ENCODE data around the gene P3R3URF. TPM values are rescaled to one million over a fixed set of nuclear protein-coding genes. Genes with fewer than 3 reads are reported as not detected.

P3R3URF gene
- total RNA-seq, 2 experiments from 2014 or later = not detected

GRCh38 chr1:46205791-46206190 is 29.5 kb upstream of the P3R3URF start:
- Mint-ChIP-seq H3K4me3 (no peak overlapping the region), H3K27me3 (peaks cover 3% of the 10 kb centered on the region), H3K4me1 (peaks cover 9% of the 10 kb centered on the region), H3K36me3 (ENCODE audit: low read depth) (no peaks in the 10 kb centered on the region), H3K9me3 (no peaks in the 10 kb centered on the region), H3K27ac (no peak overlapping the region)
- CTCF ChIA-PET = interaction anchor here (1.1 kb wide), 1 partner anchor 18 kb away, joined by 3 read pairs; no protein-coding TSS in a partner anchor
- POLR2A ChIA-PET = no interaction called here
- DNase-seq = no peak

- Mint-ChIP-seq H3K27ac (no peak overlapping the region), H3K4me3 (no peak overlapping the region), H3K36me3 (ENCODE audit: low read depth) (no peaks in the 10 kb centered on the region), H3K9me3 (no peaks in the 10 kb centered on the region), H3K4me1 (peaks cover 11% of the 10 kb centered on the region), H3K27me3 (peaks cover 3% of the 10 kb centered on the region)
- DNase-seq = no peak
- POLR2A ChIA-PET = no interaction called here
- CTCF ChIA-PET = no interaction called here
Observed at GRCh38 chr1:46205141-46205540, 28.9 kb upstream of the P3R3URF start.

GRCh38 chr1:46204406-46204742 is 28.1 kb upstream of the P3R3URF start:
- Mint-ChIP-seq H3K4me3 (no peak overlapping the region), H3K36me3 (ENCODE audit: low read depth) (no peaks in the 10 kb centered on the region), H3K27ac (no peak overlapping the region), H3K4me1 (peaks cover 14% of the 10 kb centered on the region), H3K9me3 (no peaks in the 10 kb centered on the region), H3K27me3 (no peaks in the 10 kb centered on the region)
- CTCF ChIA-PET = no interaction called here
- no peak for DNase-seq
- POLR2A ChIA-PET = no interaction called here

GRCh38 chr1:46203738-46204405 is 27.6 kb upstream of the P3R3URF start:
- Mint-ChIP-seq H3K27ac (no peak overlapping the region), H3K4me1 (peaks cover 18% of the 10 kb centered on the region), H3K9me3 (no peaks in the 10 kb centered on the region), H3K27me3 (no peaks in the 10 kb centered on the region), H3K36me3 (ENCODE audit: low read depth) (no peaks in the 10 kb centered on the region), H3K4me3 (no peak overlapping the region)
- CTCF ChIA-PET = interaction anchor here (1.9 kb wide), 1 partner anchor 18 kb away, joined by 4 read pairs; no protein-coding TSS in a partner anchor
- no peak for DNase-seq
- POLR2A ChIA-PET = interaction anchor here (0.6 kb wide), 1 partner anchor 212 kb away, joined by 3 read pairs; no protein-coding TSS in a partner anchor

- Mint-ChIP-seq H3K27ac (peak overlapping the region; percentile 75), H3K4me1 (peaks cover 32% of the 10 kb centered on the region), H3K4me3 (peak overlapping the region; percentile 80), H3K27me3 (no peaks in the 10 kb centered on the region), H3K9me3 (no peaks in the 10 kb centered on the region), H3K36me3 (ENCODE audit: low read depth) (peaks cover 2% of the 10 kb centered on the region)
- no peak for DNase-seq
- CTCF ChIA-PET = interaction anchor here (0.6 to 1.1 kb wide), 4 partner anchors 16 to 138 kb away, joined by 3 to 5 read pairs (median 4); no protein-coding TSS in a partner anchor
- POLR2A ChIA-PET = no interaction called here
Observed at GRCh38 chr1:46199233-46199749, 23.0 kb upstream of the P3R3URF start.

GRCh38 chr1:46197964-46198811 is 21.9 kb upstream of the P3R3URF start, which contains the start of gene POMGNT1:
Gene POMGNT1 (minus strand): TSS chr1:46198434. CDS start chr1:46197821, 613 bp downstream.
- no peaks in the 10 kb centered on the region for H3K27me3 Mint-ChIP-seq
- peak; percentile 72 for DNase-seq
- peaks cover 2% of the 10 kb centered on the region for H3K36me3 Mint-ChIP-seq (ENCODE audit: low read depth)
- CTCF ChIA-PET = interaction anchor here (0.7 kb wide), 1 partner anchor 213 kb away, joined by 3 read pairs; no protein-coding TSS in a partner anchor
- H3K4me1 Mint-ChIP-seq = peaks cover 30% of the 10 kb centered on the region
- peak within 1 kb of the TSS; percentile 80 for H3K4me3 Mint-ChIP-seq
- H3K9me3 Mint-ChIP-seq = no peaks in the 10 kb centered on the region
- peak within 1 kb of the TSS; percentile 83 for H3K27ac Mint-ChIP-seq
- POLR2A ChIA-PET = interaction anchor here (0.6 kb wide), 1 partner anchor 89 kb away, joined by 9 read pairs; no protein-coding TSS in a partner anchor

- H3K36me3 Mint-ChIP-seq (ENCODE audit: low read depth) = peaks cover 6% of the 10 kb centered on the region
- no peaks in the 10 kb centered on the region for H3K9me3 Mint-ChIP-seq
- no peaks in the 10 kb centered on the region for H3K27me3 Mint-ChIP-seq
- peaks cover 25% of the 10 kb centered on the region for H3K4me1 Mint-ChIP-seq
- peak overlapping the region; percentile 80 for H3K4me3 Mint-ChIP-seq
- H3K27ac Mint-ChIP-seq = peak overlapping the region; percentile 57
- POLR2A ChIA-PET = no interaction called here
- CTCF ChIA-PET = no interaction called here
- DNase-seq = no peak
Observed at GRCh38 chr1:46197560-46197963, 21.3 kb upstream of the P3R3URF start.

GRCh38 chr1:46196609-46197008 is 20.3 kb upstream of the P3R3URF start:
- POLR2A ChIA-PET = no interaction called here
- Mint-ChIP-seq H3K36me3 (ENCODE audit: low read depth) (peaks cover 6% of the 10 kb centered on the region), H3K4me3 (peak overlapping the region; percentile 80)

GRCh38 chr1:46194641-46195193 is 18.4 kb upstream of the P3R3URF start:
- DNase-seq = no peak
- H3K4me1 Mint-ChIP-seq = peaks cover 21% of the 10 kb centered on the region
- H3K36me3 Mint-ChIP-seq (ENCODE audit: low read depth) = peaks cover 6% of the 10 kb centered on the region
- H3K27ac Mint-ChIP-seq = no peak overlapping the region
- ChIA-PET CTCF (interaction anchor here (0.6 to 1.3 kb wide), 2 partner anchors 13 to 104 kb away, joined by 3 to 4 read pairs; no protein-coding TSS in a partner anchor), POLR2A (no interaction called here)
- no peaks in the 10 kb centered on the region for H3K9me3 Mint-ChIP-seq
- H3K4me3 Mint-ChIP-seq = no peak overlapping the region
- no peaks in the 10 kb centered on the region for H3K27me3 Mint-ChIP-seq

More at GRCh38 chr1:46196609-46197008, 20.3 kb upstream of the P3R3URF start:
- DNase-seq = no peak
- H3K4me1 Mint-ChIP-seq = peaks cover 23% of the 10 kb centered on the region
- no peaks in the 10 kb centered on the region for H3K9me3 Mint-ChIP-seq
- no peak overlapping the region for H3K27ac Mint-ChIP-seq
- H3K27me3 Mint-ChIP-seq = no peaks in the 10 kb centered on the region
- CTCF ChIA-PET = no interaction called here

- DNase-seq = no peak
- H3K27me3 Mint-ChIP-seq = no peaks in the 10 kb centered on the region
- H3K9me3 Mint-ChIP-seq = no peaks in the 10 kb centered on the region
- H3K36me3 Mint-ChIP-seq (ENCODE audit: low read depth) = peaks cover 6% of the 10 kb centered on the region
- no peak overlapping the region for H3K27ac Mint-ChIP-seq
- H3K4me3 Mint-ChIP-seq = no peak overlapping the region
- peaks cover 15% of the 10 kb centered on the region for H3K4me1 Mint-ChIP-seq
- ChIA-PET CTCF (interaction anchor here (0.6 to 0.9 kb wide), 3 partner anchors 51 to 125 kb away, joined by 3 to 4 read pairs (median 3); no protein-coding TSS in a partner anchor), POLR2A (no interaction called here)
Observed at GRCh38 chr1:46193984-46194570, 17.8 kb upstream of the P3R3URF start.

- H3K4me3 Mint-ChIP-seq = no peak overlapping the region
- peaks cover 11% of the 10 kb centered on the region for H3K4me1 Mint-ChIP-seq
- ChIA-PET POLR2A (no interaction called here), CTCF (interaction anchor here (0.6 to 0.9 kb wide), 2 partner anchors 51 to 126 kb away, joined by 3 read pairs; no protein-coding TSS in a partner anchor)
- H3K9me3 Mint-ChIP-seq = no peaks in the 10 kb centered on the region
- peaks cover 6% of the 10 kb centered on the region for H3K36me3 Mint-ChIP-seq (ENCODE audit: low read depth)
- no peak overlapping the region for H3K27ac Mint-ChIP-seq
- DNase-seq = no peak
- H3K27me3 Mint-ChIP-seq = no peaks in the 10 kb centered on the region
Observed at GRCh38 chr1:46193285-46193684, 17.0 kb upstream of the P3R3URF start.

GRCh38 chr1:46192171-46192570 is 15.9 kb upstream of the P3R3URF start:
- H3K4me3 Mint-ChIP-seq = no peak overlapping the region
- no peaks in the 10 kb centered on the region for H3K9me3 Mint-ChIP-seq
- no peaks in the 10 kb centered on the region for H3K27me3 Mint-ChIP-seq
- POLR2A ChIA-PET = no interaction called here
- H3K27ac Mint-ChIP-seq = no peak overlapping the region
- peaks cover 6% of the 10 kb centered on the region for H3K36me3 Mint-ChIP-seq (ENCODE audit: low read depth)
- CTCF ChIA-PET = no interaction called here
- H3K4me1 Mint-ChIP-seq = peaks cover 5% of the 10 kb centered on the region
- no peak for DNase-seq
